HG02840 (cell line): ENCODE measurements around the gene RAB26.

Experiments used
- ATAC-seq: cut with Tn5 transposase; IDR thresholded peaks from one replicate; pipeline ENCODE4 v1.9.1; 2021; ENCODE audit warnings: mild to moderate bottlenecking, moderate library complexity, moderate number of reproducible peaks; ENCODE audit not compliant: unreplicated experiment, low FRiP score

Gene RAB26

DNA sequence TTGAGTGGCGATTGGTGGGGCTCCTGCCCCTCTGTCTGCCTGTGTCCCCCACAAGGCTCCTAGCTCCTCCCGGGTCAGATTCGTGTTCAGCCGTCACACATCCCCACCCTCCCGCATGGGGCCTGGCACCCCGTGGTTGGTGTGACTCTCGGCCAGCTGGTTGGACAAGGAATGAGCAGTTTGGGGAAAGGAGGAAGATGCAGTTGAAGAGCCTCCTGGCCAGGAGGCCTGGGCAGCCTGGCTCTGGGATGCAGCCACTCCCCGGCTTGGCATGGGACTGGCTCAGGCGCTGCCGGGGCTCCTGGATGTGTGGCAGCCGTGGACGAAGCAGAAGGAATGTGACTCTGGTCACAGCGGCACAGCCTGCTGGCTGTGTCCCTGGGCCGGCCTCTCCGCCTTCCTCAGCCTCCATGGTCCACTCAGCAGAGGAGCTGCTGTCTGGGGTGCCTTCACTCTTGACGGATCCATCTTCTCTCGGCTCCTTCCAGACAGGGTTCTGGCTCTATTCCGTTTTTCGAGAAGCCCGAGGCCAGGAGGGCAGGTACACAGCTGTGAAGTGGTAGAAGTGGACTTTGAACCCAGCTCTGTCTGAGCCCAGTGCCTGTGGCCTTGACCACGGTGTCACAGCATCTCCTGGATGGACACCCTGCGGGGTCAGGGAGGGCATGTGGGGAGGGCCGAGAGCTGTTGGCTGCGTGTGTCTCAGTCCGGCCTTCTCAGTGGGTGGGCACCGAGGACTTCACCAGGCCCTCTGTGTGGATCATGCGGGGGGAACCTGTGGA lies 9.2 kb downstream of the RAB26 start:
- no peak for ATAC-seq

DNA sequence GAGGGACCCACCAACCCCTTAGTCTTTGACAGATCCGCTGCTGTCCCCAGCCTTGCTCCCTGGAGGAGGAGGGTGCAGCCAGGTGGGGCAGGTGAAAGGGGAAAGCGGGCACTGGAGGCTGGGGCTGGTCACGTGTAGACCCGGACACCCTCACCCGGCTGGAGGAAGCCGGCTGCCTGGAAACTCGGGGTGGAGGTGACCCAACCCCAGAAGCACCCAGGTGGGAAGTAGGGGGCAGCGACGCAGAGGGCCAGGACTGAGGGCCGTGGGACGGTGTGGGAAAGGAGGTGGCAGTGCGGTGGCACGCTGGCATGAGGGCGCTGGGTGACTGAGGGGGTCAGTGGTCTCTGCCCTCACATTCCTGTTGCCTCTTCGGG lies 9.8 kb downstream of the RAB26 start:
- no peak for ATAC-seq

DNA sequence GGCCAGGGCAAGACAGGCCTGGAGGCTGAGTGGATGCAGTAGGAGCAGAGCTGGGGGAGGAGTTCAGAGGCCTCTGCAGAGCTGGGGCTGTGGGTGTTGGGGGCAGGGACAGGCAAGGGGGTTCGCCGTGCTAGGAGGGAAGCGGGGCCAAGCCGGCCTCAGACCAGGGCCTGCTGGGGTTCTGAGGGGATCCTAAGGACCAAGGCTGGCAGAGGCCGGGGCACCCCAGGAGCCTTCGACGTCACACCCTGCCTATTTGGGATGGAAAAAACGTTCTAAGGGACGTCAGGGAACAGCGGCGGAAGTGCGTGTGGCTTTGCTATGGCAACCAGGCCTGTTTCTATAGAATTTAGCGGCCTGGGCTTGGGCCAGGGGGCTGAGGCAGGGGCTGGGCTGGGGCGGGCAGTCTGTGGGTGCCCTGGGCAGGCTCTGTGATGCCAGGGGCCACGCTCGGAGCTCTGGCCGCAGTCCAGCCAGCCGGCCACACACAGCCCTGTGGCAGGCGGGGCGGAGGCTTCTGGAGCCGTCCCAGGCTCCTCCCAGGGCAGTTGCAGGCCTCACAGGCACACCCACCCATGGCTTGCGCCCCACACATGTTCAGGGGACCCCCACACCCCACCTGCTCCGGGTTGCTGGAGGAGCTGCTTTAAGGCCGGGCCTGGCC lies 10.9 kb downstream of the RAB26 start:
- no peak for ATAC-seq

DNA sequence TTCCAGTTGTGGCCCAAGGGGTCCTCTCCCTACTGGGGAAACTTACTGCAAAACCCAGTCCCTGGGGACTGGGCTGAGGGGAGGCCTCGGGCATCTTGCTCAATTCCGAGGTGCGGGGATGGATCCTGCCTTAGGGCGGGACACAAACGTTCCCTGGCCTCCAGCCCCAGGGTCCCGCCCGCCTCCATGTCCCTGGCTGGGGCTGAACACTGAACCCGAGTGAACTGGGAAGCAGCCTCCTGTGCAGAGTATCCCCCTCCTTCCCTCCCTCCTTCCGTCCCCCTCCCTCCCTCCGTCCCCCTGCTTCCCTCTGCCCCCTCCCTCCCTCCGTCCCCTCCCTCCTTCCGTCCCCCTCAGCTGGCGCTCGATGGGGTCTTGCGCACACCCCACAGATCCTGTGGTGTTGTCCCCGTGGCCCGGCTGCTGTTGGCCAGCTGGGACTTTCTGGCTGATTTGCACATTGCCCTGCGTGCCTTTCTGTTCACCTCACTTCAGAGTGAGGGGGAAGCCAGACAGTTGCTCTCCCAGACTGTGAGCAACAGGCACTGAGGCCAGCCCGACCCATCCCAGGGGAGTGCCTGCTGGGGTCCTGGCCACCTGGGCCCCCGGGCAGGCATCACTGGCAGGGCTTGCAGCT lies 12.6 kb downstream of the RAB26 start:
- no peak for ATAC-seq

DNA sequence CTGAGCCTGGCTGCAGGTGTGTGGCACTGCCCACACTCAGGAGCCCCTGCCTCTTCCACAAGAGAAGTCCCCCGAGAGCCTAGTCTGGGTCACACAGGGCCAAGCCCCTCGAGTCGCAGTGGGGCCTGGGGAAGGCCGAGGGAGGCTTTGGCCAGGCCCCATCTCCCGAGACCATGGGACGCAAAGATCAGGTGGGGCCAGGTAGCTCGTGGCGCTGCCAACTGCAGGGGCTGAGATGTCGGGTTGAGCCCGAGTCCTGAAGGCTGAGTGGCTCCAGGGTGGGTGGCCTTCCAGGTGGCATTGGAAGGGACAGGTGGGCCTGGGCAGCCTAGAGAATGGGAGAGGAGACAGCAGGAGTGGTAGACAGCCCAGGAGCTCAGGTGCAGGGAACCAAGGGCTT lies 13.5 kb downstream of the RAB26 start:
- no peak for ATAC-seq

DNA sequence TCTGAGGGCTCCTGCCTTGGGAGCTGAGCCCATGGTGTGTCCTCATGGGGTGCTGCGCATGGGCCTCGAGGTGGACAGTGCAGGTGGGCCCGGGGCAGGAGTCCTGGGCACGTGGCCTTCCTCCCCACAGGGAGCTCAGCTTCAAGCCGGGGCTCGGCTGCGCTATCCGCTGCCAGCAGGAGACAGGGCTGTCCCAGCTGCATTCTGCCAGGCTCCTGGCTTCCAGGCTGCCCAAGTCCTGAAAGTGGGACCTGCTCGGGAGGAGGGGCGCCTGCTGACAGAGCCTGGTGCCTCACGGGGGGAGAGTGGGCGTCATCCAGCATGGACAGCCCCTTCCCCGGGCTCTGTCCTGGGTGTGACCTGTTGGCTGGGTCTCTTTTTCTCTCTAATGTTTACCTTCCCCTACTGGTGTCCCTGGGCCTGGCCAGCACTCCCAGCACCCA lies 14.3 kb downstream of the RAB26 start:
- ATAC-seq, result no peak

DNA sequence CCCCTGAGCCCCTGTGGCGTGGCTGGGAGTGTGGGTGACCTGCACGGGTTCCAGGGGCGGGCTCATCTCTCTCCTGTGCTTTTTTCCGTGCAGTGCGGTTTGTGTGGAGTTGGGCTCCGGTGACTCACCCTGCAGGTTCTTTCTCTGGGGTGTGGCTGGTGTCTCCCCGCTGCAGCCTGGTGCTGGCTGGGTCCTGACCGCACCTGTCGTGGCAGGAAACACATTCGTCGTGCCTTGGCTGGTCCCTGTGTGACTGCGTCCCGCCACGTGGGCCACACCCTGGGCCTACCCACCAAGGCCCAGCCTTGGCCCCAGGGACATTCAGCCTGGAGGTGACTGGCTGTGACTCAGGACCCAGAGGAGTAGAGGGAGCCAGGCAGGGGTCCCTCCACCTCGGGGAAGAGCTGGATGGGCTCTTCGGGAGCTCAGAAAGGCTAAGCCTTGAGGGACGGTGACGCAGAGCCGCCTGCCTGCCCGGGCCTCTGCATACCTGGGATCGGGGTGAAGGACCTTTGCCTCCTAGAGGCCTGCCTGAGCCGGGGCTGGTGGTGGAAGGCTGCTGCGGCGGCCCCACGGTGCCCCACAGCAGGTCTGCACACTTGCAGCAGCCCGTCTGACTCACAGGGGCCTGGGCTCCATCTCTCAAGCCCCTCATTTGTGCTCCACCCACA lies 14.9 kb downstream of the RAB26 start:
- no peak for ATAC-seq

DNA sequence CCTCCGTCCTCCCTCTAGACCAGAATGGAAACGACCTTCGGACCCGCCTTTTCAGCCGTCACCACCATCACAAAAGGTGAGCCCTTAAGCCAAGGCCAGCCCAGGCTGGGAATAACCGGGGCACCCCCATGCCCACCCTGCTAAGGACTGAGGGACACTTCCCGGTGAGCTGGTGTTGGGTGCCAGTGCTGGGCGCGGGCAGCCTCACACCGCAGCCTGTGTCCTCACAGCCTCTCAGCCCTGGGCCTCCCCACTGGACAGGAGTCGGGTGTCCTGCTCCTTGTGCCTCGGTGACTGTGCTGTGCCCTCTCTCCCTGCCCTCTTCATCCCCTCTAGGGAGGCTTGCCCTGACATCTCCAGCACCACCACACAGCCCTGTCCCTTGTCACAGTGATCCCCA lies 17.4 kb downstream of the RAB26 start:
- ATAC-seq, result no peak

DNA sequence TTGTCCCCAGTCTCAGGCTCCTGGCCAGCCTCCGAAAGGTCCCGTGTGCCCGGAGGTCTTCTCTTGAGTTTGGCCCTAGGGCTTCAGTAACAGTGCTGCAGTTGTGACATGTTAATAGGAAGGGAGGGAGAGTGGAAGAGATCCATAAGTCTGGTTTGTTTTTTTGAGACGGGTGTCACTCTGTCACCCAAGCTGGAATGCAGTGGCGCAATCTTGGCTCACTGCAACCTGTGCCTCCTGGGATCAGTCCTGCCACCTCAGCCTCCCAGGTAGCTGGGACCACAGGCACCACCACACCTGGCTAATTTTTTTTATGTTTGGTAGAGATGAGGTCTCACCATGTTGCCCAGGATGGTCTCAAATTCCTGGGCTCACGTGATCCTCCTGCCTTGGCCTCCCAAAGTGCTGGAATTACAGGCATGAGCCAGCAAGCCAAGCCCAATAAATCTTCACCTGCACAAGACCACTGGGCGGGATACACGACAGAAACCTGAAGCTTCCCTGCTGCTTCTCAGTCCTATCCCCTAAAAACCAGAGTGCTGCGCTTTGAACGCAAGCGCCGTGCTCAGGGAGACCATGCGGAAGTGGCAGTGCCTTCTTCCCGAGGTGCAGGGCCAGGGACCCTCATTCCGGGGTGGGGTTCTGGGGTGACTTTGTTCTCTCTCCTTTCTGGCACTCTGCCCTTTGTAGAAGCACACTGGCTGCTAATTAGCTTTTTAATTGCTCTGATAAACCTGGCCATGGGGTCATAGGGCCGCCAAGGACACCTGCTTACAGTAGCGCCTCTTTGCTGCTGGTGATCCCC lies 18.0 kb downstream of the RAB26 start:
- ATAC-seq, result no peak

DNA sequence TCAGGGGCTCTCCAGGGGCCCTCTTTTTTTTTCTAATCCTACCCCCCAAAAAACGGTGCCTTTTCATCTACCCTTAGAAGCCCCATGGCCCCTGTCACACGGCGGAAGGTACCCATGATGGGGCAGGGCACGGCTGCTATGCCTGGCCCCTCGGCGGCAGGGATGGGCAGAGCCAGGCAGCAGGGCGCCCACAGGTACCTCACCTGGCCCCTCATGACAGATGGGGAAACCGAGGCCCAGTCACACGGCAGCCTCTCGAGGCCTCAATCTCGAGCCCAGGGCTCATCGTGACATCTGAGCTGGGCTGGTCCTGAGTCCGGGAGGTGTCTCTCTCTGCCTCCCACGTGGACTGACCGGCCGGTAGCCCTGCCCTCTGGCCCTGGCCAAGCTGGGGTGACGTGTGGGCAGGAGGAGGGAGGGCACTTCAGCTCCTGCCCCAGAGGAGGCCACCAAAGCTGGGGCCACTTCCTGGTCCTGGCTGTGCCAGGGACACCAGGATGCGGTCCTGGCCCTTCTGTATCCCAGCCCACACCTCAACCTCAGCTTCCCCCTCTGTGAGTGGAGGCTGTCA lies 18.7 kb downstream of the RAB26 start:
- no peak for ATAC-seq

DNA sequence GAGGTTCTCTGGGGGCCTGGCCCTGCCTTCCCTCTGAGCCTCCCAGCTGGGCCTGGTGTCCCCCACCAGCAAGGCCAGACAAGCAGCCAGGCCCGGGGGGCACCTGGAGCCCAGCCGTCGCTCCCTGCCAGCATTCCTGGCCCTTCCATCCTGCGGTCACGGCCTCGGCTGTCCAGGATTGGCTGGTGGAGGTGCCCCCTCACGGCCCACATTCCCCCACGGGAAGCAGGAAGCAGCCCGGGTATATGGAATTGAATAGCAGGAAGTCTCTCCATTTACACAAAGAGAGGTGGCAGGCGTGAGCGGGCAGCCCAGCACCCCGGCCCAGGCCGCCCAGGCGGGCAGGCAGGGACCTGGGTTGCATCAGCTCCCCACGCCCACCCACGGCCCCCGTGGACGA lies 21.7 kb downstream of the RAB26 start:
- ATAC-seq, result no peak

DNA sequence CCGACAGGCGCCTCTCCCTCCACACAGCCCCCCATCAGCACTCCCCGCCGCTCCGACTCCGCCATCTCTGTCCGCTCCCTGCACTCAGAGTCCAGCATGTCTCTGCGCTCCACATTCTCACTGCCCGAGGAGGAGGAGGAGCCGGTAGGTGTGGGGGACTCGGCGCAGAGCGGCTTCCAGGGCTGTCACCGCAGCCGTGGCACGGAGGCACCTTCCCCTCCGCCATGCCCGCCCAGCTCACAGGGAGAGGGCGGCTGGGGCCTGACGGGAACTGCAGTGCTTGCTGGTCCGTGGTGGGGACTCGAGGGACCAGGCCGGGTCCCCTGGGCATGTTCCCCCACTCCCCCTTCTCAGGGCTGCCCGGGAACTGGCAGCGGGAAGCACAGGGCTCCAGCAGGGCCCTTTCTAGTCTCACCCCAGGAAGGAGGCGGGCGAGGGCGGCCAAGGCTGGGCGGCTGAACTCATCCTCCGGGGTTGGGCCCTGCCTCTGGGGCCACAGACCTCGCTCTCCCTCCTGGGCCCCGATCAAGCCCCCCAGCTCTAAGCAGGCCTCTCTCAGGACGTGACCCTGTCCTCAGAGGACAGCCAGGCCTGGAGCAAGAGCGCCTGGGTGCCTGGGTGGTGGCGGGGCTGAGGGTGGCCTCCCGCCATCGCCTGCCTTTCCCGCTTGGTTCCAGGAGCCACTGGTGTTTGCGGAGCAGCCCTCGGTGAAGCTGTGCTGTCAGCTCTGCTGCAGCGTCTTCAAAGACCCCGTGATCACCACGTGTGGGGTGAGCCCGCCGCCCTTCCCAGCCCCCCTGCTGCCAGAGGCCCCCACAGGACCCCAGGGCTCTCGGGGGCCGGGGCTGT lies 22.4 kb downstream of the RAB26 start:
- ATAC-seq, result no peak

DNA sequence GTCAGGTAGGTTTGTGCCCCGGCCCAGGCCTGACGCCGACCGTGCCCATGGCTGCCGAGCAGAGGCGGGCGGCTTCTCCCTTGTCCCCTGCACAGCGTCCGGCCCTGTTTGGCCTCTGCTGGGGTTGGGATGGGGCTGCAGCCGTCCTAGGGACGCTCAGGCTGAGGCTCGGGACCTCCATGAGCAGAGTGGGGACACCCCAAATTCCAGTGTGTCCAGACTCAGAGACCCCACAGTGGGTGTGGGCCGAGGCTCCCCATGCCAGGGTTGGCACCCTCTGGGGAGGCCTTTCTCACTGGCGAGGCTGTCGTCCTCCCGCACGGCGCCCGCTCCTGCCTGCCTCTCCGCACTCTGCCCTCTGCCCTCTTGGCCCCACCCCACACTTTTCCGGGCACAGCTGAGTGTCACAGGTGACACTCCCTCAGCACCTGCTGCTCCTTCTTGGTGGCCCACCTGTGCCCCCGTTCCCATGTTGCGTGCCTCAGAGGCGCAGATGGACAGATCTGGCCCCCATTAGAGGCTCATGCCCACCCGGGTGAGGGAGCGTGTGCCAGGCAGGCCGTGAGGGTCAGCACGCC lies 23.3 kb downstream of the RAB26 start:
- no peak for ATAC-seq

DNA sequence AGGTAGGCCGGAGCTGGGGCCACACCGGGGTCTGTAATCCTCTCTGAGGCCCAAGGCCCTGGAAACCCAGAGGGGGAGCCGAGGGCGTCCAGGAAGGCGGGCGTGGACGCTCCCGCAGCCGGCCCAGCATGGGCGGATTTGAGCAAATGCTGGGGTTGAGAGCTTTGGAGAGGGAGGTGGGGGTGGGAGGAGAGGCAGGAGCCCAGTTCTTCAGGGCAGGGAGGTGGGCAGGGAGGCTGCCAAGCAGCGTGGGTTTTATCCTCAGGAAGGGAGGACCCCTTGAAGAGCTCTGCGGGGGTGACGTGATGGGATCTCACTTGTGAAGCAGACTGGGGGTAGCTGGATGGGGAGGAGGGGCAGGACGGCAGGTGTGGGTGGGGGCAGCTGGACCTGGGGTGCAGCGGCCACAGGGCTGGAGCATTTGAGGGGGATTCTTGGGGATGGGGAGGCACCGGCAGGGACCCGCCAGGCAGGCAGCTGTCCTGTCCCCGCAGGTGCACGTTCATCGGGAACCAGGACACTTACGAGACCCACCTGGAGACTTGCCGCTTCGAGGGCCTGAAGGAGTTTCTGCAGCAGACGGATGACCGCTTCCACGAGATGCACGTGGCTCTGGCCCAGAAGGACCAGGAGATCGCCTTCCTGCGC lies 24.4 kb downstream of the RAB26 start:
- ATAC-seq, result no peak

DNA sequence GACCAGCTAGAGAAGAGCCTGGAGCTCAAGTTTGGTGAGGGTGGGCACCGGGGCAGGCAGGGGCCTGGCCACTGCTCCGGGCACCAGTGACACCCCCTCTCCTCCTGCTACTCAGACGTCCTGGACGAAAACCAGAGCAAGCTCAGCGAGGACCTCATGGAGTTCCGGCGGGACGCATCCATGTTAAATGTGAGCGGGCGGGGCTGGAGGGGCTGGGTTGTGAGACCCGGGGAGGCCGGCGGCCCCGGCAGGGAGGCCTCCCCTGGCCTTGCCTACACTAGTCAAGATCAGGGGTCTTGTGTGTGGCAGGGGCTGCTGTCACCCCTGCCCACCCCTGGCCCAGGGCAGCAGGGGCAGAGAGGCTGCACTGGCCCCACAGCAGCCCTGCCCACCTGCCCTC lies 24.9 kb downstream of the RAB26 start:
- no peak for ATAC-seq

DNA sequence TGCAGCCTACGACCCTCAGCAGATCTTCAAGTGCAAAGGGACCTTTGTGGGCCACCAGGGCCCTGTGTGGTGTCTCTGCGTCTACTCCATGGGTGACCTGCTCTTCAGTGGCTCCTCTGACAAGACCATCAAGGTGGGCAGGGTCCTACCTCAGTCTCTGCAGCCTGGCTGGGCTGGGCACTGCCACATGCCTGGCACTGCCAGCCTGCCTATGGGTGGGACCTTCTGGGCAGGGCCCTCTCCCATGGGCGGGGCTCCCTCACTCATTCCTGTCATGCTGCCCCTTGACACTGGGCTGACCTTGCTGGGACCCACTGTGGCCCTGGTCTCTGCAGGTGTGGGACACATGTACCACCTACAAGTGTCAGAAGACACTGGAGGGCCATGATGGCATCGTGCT lies 25.5 kb downstream of the RAB26 start:
- no peak for ATAC-seq

DNA sequence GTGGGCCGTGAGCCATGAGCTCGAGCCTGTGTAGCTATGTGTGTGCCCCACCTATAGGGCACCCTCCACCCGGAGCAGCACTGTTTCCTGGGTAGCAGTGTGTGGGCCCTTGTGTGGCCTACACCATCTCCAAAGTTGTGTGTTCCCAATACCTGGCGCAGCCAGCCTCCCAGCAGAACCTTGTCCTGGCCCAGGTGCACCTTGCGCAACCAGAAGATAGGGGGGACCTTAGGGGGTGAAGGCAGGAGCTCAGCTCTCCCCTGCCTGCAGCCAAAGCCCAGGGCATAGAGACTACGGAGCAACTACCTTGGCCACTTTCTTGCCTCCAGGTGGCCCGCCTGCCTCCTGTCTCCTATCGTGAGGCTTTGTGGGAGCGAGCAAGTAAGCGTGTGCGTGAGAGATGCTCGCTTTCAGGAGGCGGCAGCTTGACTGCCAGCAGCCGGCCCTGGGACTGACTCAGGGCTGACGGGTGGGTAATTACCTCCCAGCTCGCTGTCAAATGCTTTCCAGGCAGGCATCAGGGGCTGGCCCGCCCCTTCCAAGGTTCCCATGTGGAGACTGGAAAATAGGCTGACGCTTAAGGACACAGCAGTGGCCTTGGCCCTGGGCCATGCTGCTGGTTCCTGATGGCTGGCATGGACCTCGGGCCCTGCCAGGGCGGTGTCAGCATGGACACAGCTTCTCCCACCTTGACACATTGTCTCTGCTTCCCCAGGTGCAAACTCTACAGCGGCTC lies 26.1 kb downstream of the RAB26 start:
- ATAC-seq, result no peak

DNA sequence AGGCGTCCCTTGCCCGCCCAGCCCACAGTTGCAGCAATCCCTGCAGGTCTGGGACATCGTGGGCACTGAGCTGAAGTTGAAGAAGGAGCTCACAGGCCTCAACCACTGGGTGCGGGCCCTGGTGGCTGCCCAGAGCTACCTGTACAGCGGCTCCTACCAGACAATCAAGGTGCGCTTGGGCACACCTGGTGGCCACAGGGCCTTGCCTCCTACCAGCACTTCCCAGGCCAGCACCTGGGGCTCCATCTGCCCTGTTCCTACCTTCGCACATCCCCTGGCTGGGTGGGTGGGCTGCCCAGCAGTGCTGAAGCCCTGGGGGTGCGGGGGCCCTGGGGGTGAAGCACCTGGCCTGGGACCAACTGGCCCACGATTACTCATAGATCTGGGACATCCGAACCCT lies 27.0 kb downstream of the RAB26 start:
- no peak for ATAC-seq
